ENCODE data around the gene CAMTA1.
A peak's percentile ranks its signal among the peaks of the same experiment; 100 is the strongest.

Gene CAMTA1

DNA sequence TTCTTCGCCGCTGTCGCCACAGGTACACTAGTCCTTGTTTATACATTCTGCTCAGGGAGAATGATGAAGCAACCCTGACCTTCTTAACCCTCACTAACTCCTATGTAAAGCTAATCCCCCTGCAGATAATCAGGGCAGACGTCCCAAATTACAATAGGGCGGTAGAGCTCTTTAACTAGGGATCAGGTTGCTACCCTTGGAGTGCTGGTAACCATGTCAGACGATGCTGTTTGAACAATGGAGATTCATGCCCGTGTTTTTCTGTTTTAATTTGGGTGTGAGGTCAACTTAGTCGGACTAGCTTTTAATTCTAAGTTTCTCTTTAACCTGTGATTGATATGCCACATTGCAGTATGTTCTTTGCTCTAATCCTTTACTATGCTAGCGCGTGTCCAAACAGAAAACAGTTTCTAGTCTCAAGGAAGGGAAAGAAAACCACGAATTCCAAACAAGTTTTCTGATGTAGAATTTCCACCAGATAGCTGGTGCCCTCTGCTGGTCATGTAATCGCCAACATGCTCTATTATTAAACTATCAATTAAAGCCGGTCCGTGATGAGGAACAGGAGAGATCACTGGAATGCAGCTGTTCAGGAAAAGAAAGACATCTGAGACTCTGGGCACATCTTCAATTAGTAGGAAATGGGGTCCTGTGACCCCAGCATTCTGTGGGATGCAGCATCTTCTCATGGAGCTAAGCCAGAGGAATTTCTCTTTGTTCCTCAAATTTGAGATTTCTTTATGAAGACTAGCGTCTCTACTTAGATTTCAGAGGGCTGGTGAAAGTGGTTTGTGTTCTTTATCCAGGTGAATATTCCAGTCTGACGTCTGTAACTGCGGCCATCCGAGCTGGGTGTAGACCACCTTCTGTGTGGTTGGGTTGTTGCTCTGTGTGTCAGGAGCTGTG, 967.5 kb downstream of the CAMTA1 start:
- Histone ChIP-seq H3K4me3 (ENCODE audit: low read depth, low read length) (peak overlapping the region; percentile 52), H3K9me3 (ENCODE audit: control insufficient read depth, insufficient read depth, low read length) (no peaks in the 10 kb centered on the region), H3K4me1 (ENCODE audit: control insufficient read depth, insufficient read depth, low read length) (peaks cover 17% of the 10 kb centered on the region), H3K27ac (ENCODE audit: low read depth, low read length) (peak overlapping the region; percentile 65), H3K36me3 (ENCODE audit: control insufficient read depth, insufficient read depth, low read length) (no peaks in the 10 kb centered on the region; the same call in 1 of the 2 replicates), H3K27me3 (ENCODE audit: control insufficient read depth, insufficient read depth, low read length) (no peaks in the 10 kb centered on the region), H3K9ac (ENCODE audit: low read depth, low read length) (peak overlapping the region; percentile 27; the same call in 1 of the 2 replicates)

DNA sequence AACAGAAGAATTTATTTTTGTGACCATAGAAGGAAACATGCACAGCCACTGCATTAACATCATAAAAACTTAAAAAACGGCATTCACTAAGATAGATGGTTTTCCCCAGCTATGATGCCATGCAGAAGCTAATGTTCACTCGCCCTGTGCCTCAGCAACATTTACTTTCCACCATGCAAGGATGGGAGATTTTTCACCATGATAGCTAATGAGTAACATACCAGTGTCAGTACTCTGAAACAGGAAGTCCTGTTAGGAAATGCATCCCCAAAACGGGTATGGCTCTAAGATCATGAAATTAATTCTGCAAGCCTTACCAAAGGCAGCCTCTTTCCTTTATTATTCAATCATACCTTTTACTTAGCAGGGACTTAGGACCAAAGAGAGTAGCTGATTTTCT, 968.4 kb downstream of the CAMTA1 start:
- H3K9ac ChIP-seq (ENCODE audit: low read depth, low read length): no peak overlapping the region
- no peaks in the 10 kb centered on the region for H3K36me3 ChIP-seq (ENCODE audit: control insufficient read depth, insufficient read depth, low read length)
- H3K4me1 ChIP-seq (ENCODE audit: control insufficient read depth, insufficient read depth, low read length): peaks cover 17% of the 10 kb centered on the region
- no peaks in the 10 kb centered on the region for H3K9me3 ChIP-seq (ENCODE audit: control insufficient read depth, insufficient read depth, low read length)
- no peak overlapping the region for H3K4me3 ChIP-seq (ENCODE audit: low read depth, low read length)
- H3K27ac ChIP-seq (ENCODE audit: low read depth, low read length): no peak overlapping the region
- no peaks in the 10 kb centered on the region for H3K27me3 ChIP-seq (ENCODE audit: control insufficient read depth, insufficient read depth, low read length)

DNA sequence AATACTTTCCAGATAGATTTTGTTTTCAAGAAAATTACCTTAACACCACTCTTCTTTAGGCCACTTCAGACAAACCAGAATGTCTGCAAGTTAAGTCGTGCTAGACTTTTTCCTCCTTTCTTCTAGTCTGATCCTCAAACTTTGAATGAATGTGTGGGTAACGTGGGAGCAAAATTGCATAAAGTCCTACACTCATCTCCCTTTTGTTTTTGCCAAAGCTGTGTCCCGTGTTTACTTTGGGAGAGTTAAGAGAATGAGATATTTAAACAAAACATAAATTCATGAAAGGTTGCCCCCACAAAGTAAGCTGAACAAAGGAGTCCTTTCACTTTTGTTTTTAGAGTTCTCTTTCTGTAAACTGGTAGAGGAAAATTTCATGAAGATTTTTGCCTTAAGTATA, 969.0 kb downstream of the CAMTA1 start:
- H3K36me3 ChIP-seq (ENCODE audit: control insufficient read depth, insufficient read depth, low read length): no peaks in the 10 kb centered on the region
- no peak overlapping the region for H3K4me3 ChIP-seq (ENCODE audit: low read depth, low read length)

DNA sequence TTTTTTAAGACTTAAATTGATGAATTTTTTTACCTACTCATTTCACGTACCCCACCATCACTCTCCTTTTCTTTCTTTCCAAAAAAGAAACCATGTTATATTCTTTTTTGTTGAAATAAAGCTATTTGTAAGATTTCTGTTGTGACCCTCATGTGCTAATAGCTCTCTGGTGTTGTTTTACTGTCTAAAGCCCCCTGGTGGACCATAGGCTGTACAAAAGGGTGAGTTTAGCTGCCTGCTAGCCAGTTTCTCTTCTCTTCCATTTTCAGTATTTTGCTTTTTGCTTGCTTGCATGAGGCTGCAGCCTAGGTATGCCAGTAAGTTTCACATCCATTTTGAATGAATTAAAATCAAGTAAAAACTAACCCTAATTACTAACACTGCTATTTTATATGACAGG, 970.2 kb downstream of the CAMTA1 start:
- H3K27ac ChIP-seq (ENCODE audit: low read depth, low read length): no peak overlapping the region
- no peaks in the 10 kb centered on the region for H3K27me3 ChIP-seq (ENCODE audit: control insufficient read depth, insufficient read depth, low read length)
- no peaks in the 10 kb centered on the region for H3K9me3 ChIP-seq (ENCODE audit: control insufficient read depth, insufficient read depth, low read length)

More for the DNA sequence above, 969.0 kb downstream of the CAMTA1 start:
- Histone ChIP-seq H3K4me1 (ENCODE audit: control insufficient read depth, insufficient read depth, low read length) (peaks cover 17% of the 10 kb centered on the region), H3K27ac (ENCODE audit: low read depth, low read length) (no peak overlapping the region), H3K9ac (ENCODE audit: low read depth, low read length) (no peak overlapping the region), H3K27me3 (ENCODE audit: control insufficient read depth, insufficient read depth, low read length) (no peaks in the 10 kb centered on the region), H3K9me3 (ENCODE audit: control insufficient read depth, insufficient read depth, low read length) (no peaks in the 10 kb centered on the region)

DNA sequence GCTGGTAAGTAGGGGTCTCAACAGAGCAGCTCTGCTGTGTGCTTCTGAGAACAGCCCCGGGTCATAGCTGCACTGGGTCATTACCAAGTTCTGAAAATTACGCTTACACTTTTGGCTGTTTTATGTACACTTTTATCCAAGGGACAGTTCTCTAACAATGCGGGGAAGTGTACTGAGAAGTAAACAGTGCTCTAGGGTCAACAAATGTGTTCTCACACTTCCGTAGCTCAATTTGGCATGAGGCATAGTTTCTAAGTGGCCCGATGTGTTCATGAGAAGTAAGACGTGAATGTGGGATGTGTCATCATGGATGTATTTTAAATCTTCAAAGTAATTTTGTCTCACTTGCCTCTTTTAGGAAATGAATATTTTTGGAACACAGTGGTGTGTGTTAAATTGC, 975.0 kb downstream of the CAMTA1 start:
- no peak overlapping the region for H3K9ac ChIP-seq (ENCODE audit: low read depth, low read length)
- no peaks in the 10 kb centered on the region for H3K27me3 ChIP-seq (ENCODE audit: control insufficient read depth, insufficient read depth, low read length)
- 0 out of 2 replicates have a peak, but pooled peaks cover 6% of the 10 kb centered on the region for H3K4me1 ChIP-seq (ENCODE audit: control insufficient read depth, insufficient read depth, low read length)
- H3K36me3 ChIP-seq (ENCODE audit: control insufficient read depth, insufficient read depth, low read length): no peaks in the 10 kb centered on the region
- no peaks in the 10 kb centered on the region for H3K9me3 ChIP-seq (ENCODE audit: control insufficient read depth, insufficient read depth, low read length)
- no peak overlapping the region for H3K4me3 ChIP-seq (ENCODE audit: low read depth, low read length)
- H3K27ac ChIP-seq (ENCODE audit: low read depth, low read length): no peak overlapping the region

More for the DNA sequence above, 970.2 kb downstream of the CAMTA1 start:
- Histone ChIP-seq H3K36me3 (ENCODE audit: control insufficient read depth, insufficient read depth, low read length) (no peaks in the 10 kb centered on the region), H3K4me3 (ENCODE audit: low read depth, low read length) (no peak overlapping the region), H3K4me1 (ENCODE audit: control insufficient read depth, insufficient read depth, low read length) (peaks cover 17% of the 10 kb centered on the region), H3K9ac (ENCODE audit: low read depth, low read length) (no peak overlapping the region)

DNA sequence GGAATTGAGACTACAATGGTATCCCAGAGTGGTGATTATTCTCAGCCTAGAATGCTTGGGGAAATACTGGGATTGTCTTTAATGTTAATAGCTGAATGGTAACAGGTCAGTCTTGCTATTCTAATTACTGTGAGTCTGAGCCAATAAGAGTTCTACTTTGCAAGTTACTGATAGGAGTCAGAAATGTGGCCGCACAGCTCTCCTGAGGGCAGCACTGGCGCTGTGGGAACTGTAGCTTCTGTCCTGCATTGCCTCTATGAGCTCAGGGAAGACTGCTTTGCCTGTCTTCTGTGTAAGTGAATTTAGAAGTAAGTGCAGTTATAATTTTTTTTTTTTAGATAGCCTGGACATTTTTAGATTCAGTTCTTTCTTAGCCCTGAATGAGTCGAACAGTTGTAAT, 975.8 kb downstream of the CAMTA1 start:
- no peaks in the 10 kb centered on the region for H3K36me3 ChIP-seq (ENCODE audit: control insufficient read depth, insufficient read depth, low read length)
- H3K9ac ChIP-seq (ENCODE audit: low read depth, low read length): no peak overlapping the region
- H3K4me3 ChIP-seq (ENCODE audit: low read depth, low read length): no peak overlapping the region
- no peaks in the 10 kb centered on the region for H3K9me3 ChIP-seq (ENCODE audit: control insufficient read depth, insufficient read depth, low read length)
- no peaks in the 10 kb centered on the region for H3K27me3 ChIP-seq (ENCODE audit: control insufficient read depth, insufficient read depth, low read length)
- 0 out of 2 replicates have a peak, but pooled peaks cover under 1% of the 10 kb centered on the region for H3K4me1 ChIP-seq (ENCODE audit: control insufficient read depth, insufficient read depth, low read length)
- H3K27ac ChIP-seq (ENCODE audit: low read depth, low read length): no peak overlapping the region

DNA sequence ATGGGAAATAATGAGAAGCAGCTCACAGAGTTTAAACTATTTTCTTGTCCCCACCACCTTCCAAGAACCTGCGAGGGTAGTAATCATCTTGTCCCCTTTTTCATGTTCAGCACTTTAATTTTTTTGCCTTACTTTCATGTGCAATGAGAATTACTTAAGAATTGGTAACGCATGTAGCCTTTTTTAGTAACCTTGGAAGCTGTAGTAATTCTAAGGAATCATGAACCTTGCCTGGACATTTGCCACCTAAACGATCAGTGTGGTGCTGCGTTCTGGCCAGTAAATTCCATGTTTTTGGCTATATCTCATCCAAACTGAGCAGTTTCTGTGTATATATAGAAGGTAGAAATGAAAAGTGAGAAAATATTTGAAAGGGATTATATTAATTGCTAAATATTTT, 981.9 kb downstream of the CAMTA1 start:
- H3K36me3 ChIP-seq (ENCODE audit: control insufficient read depth, insufficient read depth, low read length): no peaks in the 10 kb centered on the region
- H3K27me3 ChIP-seq (ENCODE audit: control insufficient read depth, insufficient read depth, low read length): no peaks in the 10 kb centered on the region
- no peak overlapping the region for H3K27ac ChIP-seq (ENCODE audit: low read depth, low read length)
- H3K9me3 ChIP-seq (ENCODE audit: control insufficient read depth, insufficient read depth, low read length): no peaks in the 10 kb centered on the region
- peaks cover 2% of the 10 kb centered on the region for H3K4me1 ChIP-seq (ENCODE audit: control insufficient read depth, insufficient read depth, low read length)
- no peak overlapping the region for H3K4me3 ChIP-seq (ENCODE audit: low read depth, low read length)
- H3K9ac ChIP-seq (ENCODE audit: low read depth, low read length): no peak overlapping the region

DNA sequence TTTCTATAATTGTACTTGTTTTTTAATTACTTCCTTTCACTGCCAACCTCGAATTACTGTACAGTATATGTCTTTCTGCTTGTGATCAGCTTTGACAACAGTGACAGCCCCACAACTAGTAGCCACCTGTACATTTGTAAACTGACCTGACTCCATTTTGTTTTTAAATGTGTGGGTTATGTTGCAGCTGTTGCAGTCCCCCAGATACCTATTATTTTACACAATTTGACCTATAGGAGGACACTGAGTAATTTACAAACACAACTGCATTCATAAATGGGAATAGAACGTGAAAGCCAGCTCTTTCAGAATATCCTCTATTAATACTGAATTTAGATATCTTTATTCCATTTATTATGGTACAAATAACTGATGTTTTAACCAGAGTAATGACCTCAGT, 983.3 kb downstream of the CAMTA1 start:
- no peaks in the 10 kb centered on the region for H3K9me3 ChIP-seq (ENCODE audit: control insufficient read depth, insufficient read depth, low read length)
- H3K27me3 ChIP-seq (ENCODE audit: control insufficient read depth, insufficient read depth, low read length): no peaks in the 10 kb centered on the region
- no peak overlapping the region for H3K9ac ChIP-seq (ENCODE audit: low read depth, low read length)
- H3K36me3 ChIP-seq (ENCODE audit: control insufficient read depth, insufficient read depth, low read length): peaks cover 9% of the 10 kb centered on the region
- peaks cover 3% of the 10 kb centered on the region for H3K4me1 ChIP-seq (ENCODE audit: control insufficient read depth, insufficient read depth, low read length)
- no peak overlapping the region for H3K4me3 ChIP-seq (ENCODE audit: low read depth, low read length)
- no peak overlapping the region for H3K27ac ChIP-seq (ENCODE audit: low read depth, low read length)

DNA sequence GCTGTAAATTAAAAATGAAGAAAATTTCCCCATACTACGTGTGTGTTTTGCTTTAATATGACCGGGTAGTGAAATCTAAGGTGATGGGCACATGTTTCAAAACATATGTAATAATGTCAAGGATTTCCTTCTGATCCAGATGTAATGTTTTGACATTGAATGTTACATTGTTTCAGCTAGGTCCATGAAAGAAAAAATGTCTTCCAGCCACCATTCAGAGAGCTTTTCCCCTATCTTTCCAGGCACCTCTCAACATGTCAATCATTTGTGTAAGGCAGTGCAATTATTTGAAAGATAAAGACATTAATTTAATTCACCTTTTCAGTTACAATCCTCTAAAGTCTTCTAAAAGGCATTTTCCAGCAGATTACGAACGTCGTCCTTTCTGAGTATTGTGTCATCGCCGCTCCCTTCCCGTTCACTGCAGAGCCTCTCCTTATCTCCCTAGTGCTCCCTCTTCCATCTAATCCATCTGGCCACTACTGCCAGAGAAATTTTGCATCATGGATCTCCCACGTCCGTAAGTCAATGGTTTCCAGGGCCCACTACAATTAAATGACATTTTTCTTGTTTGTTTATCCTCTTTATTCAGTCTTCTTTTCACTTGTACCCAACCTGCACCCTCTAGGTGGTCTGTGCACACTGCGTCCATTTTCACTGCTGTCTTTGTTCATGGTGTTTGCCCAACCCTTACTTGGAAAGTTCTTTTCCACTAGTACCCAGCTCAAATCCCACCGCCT, 984.6 kb downstream of the CAMTA1 start:
- Histone ChIP-seq H3K4me3 (ENCODE audit: low read depth, low read length) (no peak overlapping the region), H3K4me1 (ENCODE audit: control insufficient read depth, insufficient read depth, low read length) (peaks cover 3% of the 10 kb centered on the region), H3K9me3 (ENCODE audit: control insufficient read depth, insufficient read depth, low read length) (no peaks in the 10 kb centered on the region), H3K9ac (ENCODE audit: low read depth, low read length) (no peak overlapping the region), H3K36me3 (ENCODE audit: control insufficient read depth, insufficient read depth, low read length) (peaks cover 20% of the 10 kb centered on the region), H3K27ac (ENCODE audit: low read depth, low read length) (no peak overlapping the region), H3K27me3 (ENCODE audit: control insufficient read depth, insufficient read depth, low read length) (no peaks in the 10 kb centered on the region)

DNA sequence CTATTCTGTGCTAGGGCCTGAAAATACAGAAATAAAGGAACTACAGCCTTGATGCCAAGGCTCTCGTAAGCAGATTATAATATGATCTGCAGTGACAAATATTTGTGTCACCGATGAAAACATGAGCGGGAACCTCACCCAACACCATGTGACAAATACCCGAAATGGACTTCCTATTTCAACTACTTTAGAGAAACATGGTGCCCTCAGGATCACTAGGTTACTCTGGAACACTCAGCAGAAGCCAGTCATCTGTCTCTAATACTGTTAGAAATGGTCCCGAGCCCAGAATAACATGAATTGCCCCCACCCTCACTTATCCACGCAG, 985.4 kb downstream of the CAMTA1 start:
- H3K4me3 ChIP-seq (ENCODE audit: low read depth, low read length): peak overlapping the region; percentile 94
- no peaks in the 10 kb centered on the region for H3K9me3 ChIP-seq (ENCODE audit: control insufficient read depth, insufficient read depth, low read length)
- H3K27me3 ChIP-seq (ENCODE audit: control insufficient read depth, insufficient read depth, low read length): no peaks in the 10 kb centered on the region
- H3K9ac ChIP-seq (ENCODE audit: low read depth, low read length): peak overlapping the region; percentile 5; the same call in 1 of the 2 replicates
- peaks cover 3% of the 10 kb centered on the region for H3K4me1 ChIP-seq (ENCODE audit: control insufficient read depth, insufficient read depth, low read length)
- peaks cover 21% of the 10 kb centered on the region for H3K36me3 ChIP-seq (ENCODE audit: control insufficient read depth, insufficient read depth, low read length)
- no peak overlapping the region for H3K27ac ChIP-seq (ENCODE audit: low read depth, low read length)

Measured in HUES48 (cell line).